ENCODE results near the gene ADAMTS2. TPM values are rescaled to one million over a fixed set of nuclear protein-coding genes. Genes with fewer than 3 reads are reported as not detected.
"Not testable (repeated sequence)": the region's sequence is repeated elsewhere in the genome, so short reads cannot be mapped to it uniquely, and the experiment has no call there.

Gene ADAMTS2
- total RNA-seq, 1 donor from 2014 or later, result 18.8 TPM

DNA sequence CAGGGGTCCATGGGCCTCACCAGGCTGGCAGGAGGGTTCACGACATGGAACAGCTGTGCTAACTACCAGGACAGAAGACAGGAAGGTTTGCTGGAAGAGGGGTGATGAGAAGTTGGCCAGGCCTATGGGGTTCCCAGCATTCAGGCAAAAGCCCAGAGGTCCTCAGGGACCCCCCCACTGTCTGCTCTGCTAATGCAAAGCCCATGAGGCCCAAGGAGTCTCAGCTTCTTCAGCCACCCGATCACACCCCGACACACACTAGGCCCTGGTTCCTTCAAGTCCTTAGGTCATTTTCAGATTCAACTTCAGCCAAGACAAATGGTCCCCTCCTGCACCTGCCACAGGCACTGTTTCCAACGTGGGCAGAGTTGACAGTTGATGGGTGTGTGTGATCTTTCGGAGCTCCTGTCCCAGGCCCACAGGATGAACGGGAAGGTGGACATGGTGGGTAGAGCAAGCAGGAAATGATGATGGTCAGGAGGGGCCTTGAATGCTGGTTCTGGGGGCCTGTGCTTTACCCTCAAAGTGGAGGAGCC is 20.4 kb downstream of the ADAMTS2 start:
- TF ChIP-seq EZH2 (IDR thresholded peaks at IDR 0.05; ENCODE audit: insufficient read depth, low read length), result no peak
- no peak for TF ChIP-seq CTCF (IDR thresholded peaks at IDR 0.05; ENCODE audit: insufficient read depth, low read depth, low read length)
- Mint-ChIP-seq H3K27me3 (ENCODE audit: low read depth, unreplicated experiment) (peaks cover 26% of the 10 kb centered on the region), H3K4me3 (ENCODE audit: unreplicated experiment) (no peak overlapping the region), H3K9me3 (ENCODE audit: unreplicated experiment) (no peaks in the 10 kb centered on the region), H3K4me1 (ENCODE audit: low read depth, unreplicated experiment) (peaks cover 4% of the 10 kb centered on the region), H3K36me3 (ENCODE audit: low read depth, unreplicated experiment) (peaks cover 3% of the 10 kb centered on the region), H3K27ac (ENCODE audit: unreplicated experiment) (no peak overlapping the region)
- no peaks in the 10 kb centered on the region for H4K20me1 ChIP-seq (ENCODE audit: insufficient read depth, low read length)
- FAIRE-seq (no peak), DNase-seq (ENCODE audit: low read depth) (no peak)
- no peak overlapping the region for H3K4me3 ChIP-seq (ENCODE audit: insufficient read depth, low read depth, low read length)
- H3K27me3 ChIP-seq (ENCODE audit: insufficient read depth, low read length), result no peaks in the 10 kb centered on the region
- H3K4me1 ChIP-seq (ENCODE audit: insufficient read depth, low read length), result no peaks in the 10 kb centered on the region
- no peak overlapping the region for H3K4me2 ChIP-seq (ENCODE audit: low read length)
- H3K27ac ChIP-seq (ENCODE audit: low read depth, low read length), result no peak overlapping the region
- H2AFZ ChIP-seq (ENCODE audit: low read depth, low read length), result no peak overlapping the region
- no peak overlapping the region for H3K9ac ChIP-seq (ENCODE audit: low read length)
- no peaks in the 10 kb centered on the region for H3K79me2 ChIP-seq (ENCODE audit: insufficient read depth, low read length)
- H3K9me3 ChIP-seq (ENCODE audit: insufficient read depth, low read depth, low read length), result no peaks in the 10 kb centered on the region
- H3K36me3 ChIP-seq (ENCODE audit: insufficient read depth, low read length), result no peaks in the 10 kb centered on the region

GRCh38 chr5:179324316-179324715 is 20.9 kb downstream of the ADAMTS2 start:
- H4K20me1 ChIP-seq (ENCODE audit: insufficient read depth, low read length); H3K36me3 ChIP-seq (ENCODE audit: insufficient read depth, low read length); H3K4me1 ChIP-seq (ENCODE audit: insufficient read depth, low read length); H3K9me3 ChIP-seq (ENCODE audit: insufficient read depth, low read depth, low read length); H3K4me3 Mint-ChIP-seq (ENCODE audit: unreplicated experiment); H3K27me3 ChIP-seq (ENCODE audit: insufficient read depth, low read length); H3K27ac Mint-ChIP-seq (ENCODE audit: unreplicated experiment); H3K4me2 ChIP-seq (ENCODE audit: low read length); H3K4me3 ChIP-seq (ENCODE audit: insufficient read depth, low read depth, low read length); H3K27ac ChIP-seq (ENCODE audit: low read depth, low read length); FAIRE-seq; H3K79me2 ChIP-seq (ENCODE audit: insufficient read depth, low read length); H2AFZ ChIP-seq (ENCODE audit: low read depth, low read length); H3K36me3 Mint-ChIP-seq (ENCODE audit: low read depth, unreplicated experiment); H3K9me3 Mint-ChIP-seq (ENCODE audit: unreplicated experiment); H3K9ac ChIP-seq (ENCODE audit: low read length); H3K4me1 Mint-ChIP-seq (ENCODE audit: low read depth, unreplicated experiment); DNase-seq (ENCODE audit: low read depth): not testable (repeated sequence)
- peaks cover 26% of the 10 kb centered on the region for H3K27me3 Mint-ChIP-seq (ENCODE audit: low read depth, unreplicated experiment)

DNA sequence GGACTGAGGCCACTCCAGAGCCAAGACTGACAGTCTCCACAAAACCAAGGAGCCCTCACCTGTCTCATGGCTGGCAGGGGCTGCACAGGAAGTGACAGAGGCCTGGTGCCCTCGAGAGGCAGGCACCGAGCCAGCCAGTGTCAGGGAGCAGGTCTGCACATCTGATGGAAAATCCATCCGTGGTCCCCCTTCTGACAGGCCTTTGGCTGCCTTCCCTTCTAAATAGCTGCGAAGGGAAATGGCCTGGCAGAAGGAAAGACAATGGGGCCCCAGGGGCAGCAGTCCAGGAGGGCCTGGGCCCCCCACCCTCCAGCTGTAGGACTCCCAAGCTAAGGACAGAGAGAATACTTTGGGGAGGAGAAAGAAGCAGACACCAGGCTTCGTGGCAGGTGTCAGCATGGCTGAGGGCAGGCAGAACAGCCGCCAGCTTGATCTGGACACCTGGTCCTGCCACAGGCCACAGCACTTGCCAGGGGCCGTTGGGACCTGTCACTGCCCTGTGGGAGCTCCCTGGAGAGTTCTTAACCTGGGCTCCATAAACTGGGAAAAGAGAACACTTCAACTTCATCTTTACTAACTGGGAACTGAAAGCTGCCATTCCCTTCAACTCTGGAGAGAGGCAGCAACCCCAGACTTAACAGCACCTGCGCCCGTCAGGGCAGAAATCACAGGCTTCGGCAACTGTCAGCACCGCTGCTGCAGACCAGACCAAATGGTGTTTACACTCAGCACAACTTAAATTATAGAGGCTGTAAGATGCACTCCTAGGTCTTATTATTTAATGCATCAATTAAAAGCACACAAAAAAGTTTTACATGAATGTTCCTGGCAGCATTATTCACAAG is 22.0 kb downstream of the ADAMTS2 start:
- no peak overlapping the region for H3K9ac ChIP-seq (ENCODE audit: low read length)
- no peak for DNase-seq (ENCODE audit: low read depth)
- H3K4me3 ChIP-seq (ENCODE audit: insufficient read depth, low read depth, low read length), result no peak overlapping the region
- FAIRE-seq, result no peak
- H4K20me1 ChIP-seq (ENCODE audit: insufficient read depth, low read length), result no peaks in the 10 kb centered on the region
- peaks cover 31% of the 10 kb centered on the region for H3K27me3 Mint-ChIP-seq (ENCODE audit: low read depth, unreplicated experiment)
- peaks cover 11% of the 10 kb centered on the region for H3K4me1 Mint-ChIP-seq (ENCODE audit: low read depth, unreplicated experiment)
- H3K36me3 Mint-ChIP-seq (ENCODE audit: low read depth, unreplicated experiment), result peaks cover 3% of the 10 kb centered on the region
- peaks cover 5% of the 10 kb centered on the region for H3K4me1 ChIP-seq (ENCODE audit: insufficient read depth, low read length)
- H3K27ac ChIP-seq (ENCODE audit: low read depth, low read length), result no peak overlapping the region
- H3K27ac Mint-ChIP-seq (ENCODE audit: unreplicated experiment), result no peak overlapping the region
- no peaks in the 10 kb centered on the region for H3K79me2 ChIP-seq (ENCODE audit: insufficient read depth, low read length)
- H3K9me3 ChIP-seq (ENCODE audit: insufficient read depth, low read depth, low read length), result no peaks in the 10 kb centered on the region
- no peak overlapping the region for H3K4me3 Mint-ChIP-seq (ENCODE audit: unreplicated experiment)
- H3K4me2 ChIP-seq (ENCODE audit: low read length), result no peak overlapping the region
- H3K9me3 Mint-ChIP-seq (ENCODE audit: unreplicated experiment), result no peaks in the 10 kb centered on the region
- TF ChIP-seq CTCF (IDR thresholded peaks at IDR 0.05; ENCODE audit: insufficient read depth, low read depth, low read length) (no peak), EZH2 (IDR thresholded peaks at IDR 0.05; ENCODE audit: insufficient read depth, low read length) (no peak)
- no peak overlapping the region for H2AFZ ChIP-seq (ENCODE audit: low read depth, low read length)
- H3K36me3 ChIP-seq (ENCODE audit: insufficient read depth, low read length), result no peaks in the 10 kb centered on the region
- H3K27me3 ChIP-seq (ENCODE audit: insufficient read depth, low read length), result no peaks in the 10 kb centered on the region

Measured in astrocyte (in vitro differentiated cells and primary cell).